ENCODE data around the gene BMP2K.
A peak's percentile ranks its signal among the peaks of the same experiment; 100 is the strongest.

BMP2K gene

GRCh38 chr4:78776079-78776728, at the start of gene BMP2K:
Gene BMP2K, plus strand, starts transcription at chr4:78776350. Its CDS starts 194 bp downstream, at chr4:78776544.
- peak; percentile 82 to 95 (median 89) for DNase-seq

- DNase-seq, result no peak
Observed at GRCh38 chr4:78726546-78726945, 49.6 kb upstream of the BMP2K start.

- no peak for DNase-seq
Observed at GRCh38 chr4:78732332-78733104, 43.6 kb upstream of the BMP2K start.

- peak in 2 of 3 donors; percentile 43 to 52 for DNase-seq
Observed at GRCh38 chr4:78734441-78735162, 41.5 kb upstream of the BMP2K start.

GRCh38 chr4:78735697-78736096, 40.5 kb upstream of the BMP2K start:
- no peak for DNase-seq

GRCh38 chr4:78737035-78737434, 39.1 kb upstream of the BMP2K start:
- peak; percentile 56 to 61 (median 60) for DNase-seq

GRCh38 chr4:78737973-78738372, 38.2 kb upstream of the BMP2K start:
- no peak for DNase-seq

GRCh38 chr4:78742300-78742699, 33.9 kb upstream of the BMP2K start:
- DNase-seq, result no peak

- no peak for DNase-seq
Observed at GRCh38 chr4:78747475-78747922, 28.7 kb upstream of the BMP2K start.

- DNase-seq, result no peak
Observed at GRCh38 chr4:78748381-78748780, 27.8 kb upstream of the BMP2K start.

- peak in 1 of 3 donors; percentile 38 for DNase-seq
Observed at GRCh38 chr4:78749258-78749971, 26.7 kb upstream of the BMP2K start.

GRCh38 chr4:78749972-78750727, 26.0 kb upstream of the BMP2K start:
- peak; percentile 75 to 95 (median 92) for DNase-seq

GRCh38 chr4:78753091-78753490, 23.1 kb upstream of the BMP2K start:
- no peak for DNase-seq

- DNase-seq, result no peak
Observed at GRCh38 chr4:78754872-78755271, 21.3 kb upstream of the BMP2K start.

- no peak for DNase-seq
Observed at GRCh38 chr4:78756137-78756536, 20.0 kb upstream of the BMP2K start.

GRCh38 chr4:78756776-78757175, 19.4 kb upstream of the BMP2K start:
- DNase-seq, result no peak

- DNase-seq, result no peak
Observed at GRCh38 chr4:78757574-78757973, 18.6 kb upstream of the BMP2K start.

- DNase-seq, result no peak
Observed at GRCh38 chr4:78758085-78758484, 18.1 kb upstream of the BMP2K start.

- DNase-seq, result no peak
Observed at GRCh38 chr4:78762529-78762928, 13.6 kb upstream of the BMP2K start.

- no peak for DNase-seq
Observed at GRCh38 chr4:78763251-78763650, 12.9 kb upstream of the BMP2K start.

GRCh38 chr4:78763763-78764387, 12.3 kb upstream of the BMP2K start:
- no peak for DNase-seq

Measured in suppressor macrophage treated with lipopolysaccharide for 1 hour (primary cell).